Uterus (tissue), 4 donors: ENCODE results near the gene KIAA0513. TPM values are rescaled to one million over a fixed set of nuclear protein-coding genes. Genes with fewer than 3 reads are reported as not detected.

Source experiments
- DNase-seq, 2 donors: peaks; one replicate each; pipeline ENCODE4 v3.0.0-alpha.2; 2019 to 2020
- H3K27ac ChIP-seq, 2 donors: fragments of 200-600 bp; sonication (generic); 1 replicate in 1 of 2; 2 replicates in 1 of 2; pipeline ENCODE4 v1.5.1; 2016 to 2018
- H3K27me3 ChIP-seq, 2 donors: fragments of 200-600 bp; sonication (generic); one replicate each; pipeline ENCODE4 v1.5.1; 2018 to 2019; ENCODE audit warnings: control low read depth in 1 of 2
- H3K36me3 ChIP-seq, 2 donors: fragments of 200-600 bp; sonication (generic); one replicate each; pipeline ENCODE4 v1.5.1; 2019; ENCODE audit warnings: control low read depth in 1 of 2
- H3K4me1 ChIP-seq, 2 donors: fragments of 200-600 bp; sonication (generic); one replicate each; pipeline ENCODE4 v1.5.1; 2018 to 2019; ENCODE audit warnings: control low read depth in 1 of 2
- H3K4me3 ChIP-seq, 2 donors: fragments of 200-600 bp; sonication (generic); 1 replicate in 1 of 2; 2 replicates in 1 of 2; pipeline ENCODE4 v1.5.1; 2018 to 2019; ENCODE audit warnings: mild to moderate bottlenecking in 1 of 2
- H3K9me3 ChIP-seq, 2 donors: fragments of 200-600 bp; sonication (generic); one replicate each; pipeline ENCODE4 v1.5.1; 2019; ENCODE audit warnings: control low read depth in 1 of 2
- POLR2A ChIP-seq, 2 donors: fragments of 450-650 bp; IDR thresholded peaks; one replicate each; pipeline ENCODE4 v1.6.1; 2016; ENCODE audit warnings: antibody characterized with exemption in 2 of 2, mild to moderate bottlenecking in 1 of 2, moderate library complexity in 1 of 2
- intact Hi-C: fragments of 100-400 bp; cut with DNase I; formaldehyde crosslinking; loops from one replicate; pipeline ENCODE4 v1.15.1; 2023; ENCODE audit warnings: low total_unique reads
- total RNA-seq, 4 donors: library from RNA; depleted of rRNA in 3 of 4; stranded (reverse); fragments of >200 nt in 3 of 4; gene quantifications; one replicate each; pipeline versions ENCODE4 v1.1.0 to v1.2.4, GENCODE V29; 2014 to 2023
- TF ChIP-seq, protein P1 (sequence below), 4 experiments: fragments of 200-600 bp in 2 of 4; fragments of 450-650 bp in 2 of 4; sonication (generic) in 2 of 4; IDR thresholded peaks; one replicate each; pipeline ENCODE4 v1.5.1; 2016 to 2019; ENCODE audit warnings: antibody characterized with exemption in 4 of 4, mild to moderate bottlenecking in 2 of 4, moderate library complexity in 1 of 4
- donor health status: DM: yes; HTN: yes; CAD: no.

KIAA0513 gene
- total RNA-seq, 4 donors from 2014 or later: 4.7 to 17.3 (median 9.4) TPM

- no peak for DNase-seq
- Histone ChIP-seq H3K27me3 (no peaks in the 10 kb centered on the region), H3K27ac (no peak overlapping the region), H3K9me3 (no peaks in the 10 kb centered on the region), H3K36me3 (no peaks in the 10 kb centered on the region), H3K4me1 (no peaks in the 10 kb centered on the region), H3K4me3 (no peak overlapping the region)
- intact Hi-C loops: no loop called here
- no peak for TF ChIP-seq POLR2A (IDR thresholded peaks at IDR 0.05)
- TF ChIP-seq, protein P1, sequence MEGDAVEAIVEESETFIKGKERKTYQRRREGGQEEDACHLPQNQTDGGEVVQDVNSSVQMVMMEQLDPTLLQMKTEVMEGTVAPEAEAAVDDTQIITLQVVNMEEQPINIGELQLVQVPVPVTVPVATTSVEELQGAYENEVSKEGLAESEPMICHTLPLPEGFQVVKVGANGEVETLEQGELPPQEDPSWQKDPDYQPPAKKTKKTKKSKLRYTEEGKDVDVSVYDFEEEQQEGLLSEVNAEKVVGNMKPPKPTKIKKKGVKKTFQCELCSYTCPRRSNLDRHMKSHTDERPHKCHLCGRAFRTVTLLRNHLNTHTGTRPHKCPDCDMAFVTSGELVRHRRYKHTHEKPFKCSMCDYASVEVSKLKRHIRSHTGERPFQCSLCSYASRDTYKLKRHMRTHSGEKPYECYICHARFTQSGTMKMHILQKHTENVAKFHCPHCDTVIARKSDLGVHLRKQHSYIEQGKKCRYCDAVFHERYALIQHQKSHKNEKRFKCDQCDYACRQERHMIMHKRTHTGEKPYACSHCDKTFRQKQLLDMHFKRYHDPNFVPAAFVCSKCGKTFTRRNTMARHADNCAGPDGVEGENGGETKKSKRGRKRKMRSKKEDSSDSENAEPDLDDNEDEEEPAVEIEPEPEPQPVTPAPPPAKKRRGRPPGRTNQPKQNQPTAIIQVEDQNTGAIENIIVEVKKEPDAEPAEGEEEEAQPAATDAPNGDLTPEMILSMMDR (IDR thresholded peaks at IDR 0.05): no peak
Observed at GRCh38 chr16:85034591-85035433, 7.2 kb downstream of the KIAA0513 start.

GRCh38 chr16:85036236-85037049 is 8.8 kb downstream of the KIAA0513 start:
- Histone ChIP-seq H3K9me3 (no peaks in the 10 kb centered on the region), H3K4me3 (no peak overlapping the region), H3K27me3 (no peaks in the 10 kb centered on the region), H3K36me3 (no peaks in the 10 kb centered on the region), H3K4me1 (no peaks in the 10 kb centered on the region), H3K27ac (no peak overlapping the region)
- no peak for DNase-seq
- TF ChIP-seq POLR2A (IDR thresholded peaks at IDR 0.05): no peak
- TF ChIP-seq, protein P1 (IDR thresholded peaks at IDR 0.05): no peak
- intact Hi-C loops: no loop called here

DNA sequence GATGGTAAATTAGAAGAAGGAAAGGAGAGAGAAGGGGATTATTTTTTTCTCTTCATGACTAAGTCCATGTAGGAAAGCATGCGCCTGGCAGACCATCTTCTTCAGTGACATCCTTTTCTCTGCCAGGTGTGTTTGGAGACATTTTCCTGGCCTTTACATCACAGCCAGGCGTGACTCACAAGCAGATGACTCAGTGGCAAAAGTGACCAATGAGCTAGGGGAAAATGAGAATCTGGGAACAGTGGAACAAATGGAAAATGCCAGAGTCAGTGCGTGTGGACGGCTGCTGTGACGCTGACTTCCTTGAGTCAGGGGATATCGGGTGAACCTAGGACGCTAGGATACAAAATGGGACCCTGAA is 9.4 kb downstream of the KIAA0513 start:
- intact Hi-C loops: no loop called here
- H3K36me3 ChIP-seq: no peaks in the 10 kb centered on the region
- H3K27me3 ChIP-seq: no peaks in the 10 kb centered on the region
- TF ChIP-seq, protein P1 (IDR thresholded peaks at IDR 0.05): no peak
- TF ChIP-seq POLR2A (IDR thresholded peaks at IDR 0.05): no peak
- H3K9me3 ChIP-seq: no peaks in the 10 kb centered on the region
- H3K4me1 ChIP-seq: no peaks in the 10 kb centered on the region
- no peak overlapping the region for H3K4me3 ChIP-seq
- no peak overlapping the region for H3K27ac ChIP-seq
- DNase-seq: peak in 1 of 2 donors; percentile 48

DNA sequence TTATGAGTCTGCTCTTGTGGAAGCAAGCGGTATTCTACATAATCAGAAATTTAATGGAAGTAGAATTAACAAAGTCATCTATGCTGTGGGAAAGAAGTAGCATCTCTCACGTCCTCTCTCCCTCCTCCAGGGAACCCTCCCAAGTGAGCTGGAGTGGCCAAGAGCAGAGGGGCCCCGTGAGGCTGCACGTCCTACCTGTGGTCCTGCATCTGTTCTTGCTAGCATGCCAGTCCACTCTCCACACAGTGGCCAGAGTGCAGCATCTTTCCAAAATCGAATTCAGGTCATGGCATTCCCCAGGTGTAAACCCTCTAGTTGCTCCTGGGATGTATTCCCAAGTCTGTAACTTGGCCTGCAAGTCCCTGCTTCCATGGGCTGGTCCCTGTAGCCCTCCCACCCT is 10.1 kb downstream of the KIAA0513 start:
- H3K27me3 ChIP-seq: no peaks in the 10 kb centered on the region
- intact Hi-C loops: no loop called here
- no peaks in the 10 kb centered on the region for H3K9me3 ChIP-seq
- no peak overlapping the region for H3K27ac ChIP-seq
- no peaks in the 10 kb centered on the region for H3K4me1 ChIP-seq
- no peaks in the 10 kb centered on the region for H3K36me3 ChIP-seq
- DNase-seq: no peak
- no peak overlapping the region for H3K4me3 ChIP-seq
- TF ChIP-seq POLR2A (IDR thresholded peaks at IDR 0.05): no peak
- TF ChIP-seq, protein P1 (IDR thresholded peaks at IDR 0.05): no peak

GRCh38 chr16:85040685-85041084 is 13.1 kb downstream of the KIAA0513 start:
- Histone ChIP-seq H3K36me3 (no peaks in the 10 kb centered on the region), H3K27ac (no peak overlapping the region), H3K9me3 (no peaks in the 10 kb centered on the region), H3K27me3 (no peaks in the 10 kb centered on the region), H3K4me1 (no peaks in the 10 kb centered on the region), H3K4me3 (no peak overlapping the region)
- TF ChIP-seq, protein P1 (IDR thresholded peaks at IDR 0.05): no peak
- TF ChIP-seq POLR2A (IDR thresholded peaks at IDR 0.05): no peak
- intact Hi-C loops: no loop called here
- no peak for DNase-seq
